K562 (cell line): ENCODE measurements around the gene RASGEF1C. TPM values are rescaled to one million over a fixed set of nuclear protein-coding genes. Genes with fewer than 3 reads are reported as not detected.

Experiments
- ATAC-seq: fragments of 200-7000 bp; cut with Tn5 transposase; 3 replicates; pipeline ENCODE4 v1.9.1; 2020; ENCODE audit warnings: moderate library complexity
- BruUV-seq: library from RNA; stranded (reverse); fragments of 400-500 nt; replicated peaks from 2 replicates; lab custom pipeline; 2021; lab: Mats Ljungman, UMichigan
- CTCF ChIA-PET: fragments of 300-600 bp; formaldehyde crosslinking; extraction: SDS; loops from one replicate; lab custom pipeline; 2021; ENCODE audit warnings: low intra/inter-chr PET ratio; lab: Yijun Ruan, JAX
- POLR2A ChIA-PET: fragments of 300-600, 350-650 bp; sonication (Branson Sonifier 250); formaldehyde crosslinking; extraction: SDS; loops from one replicate; lab custom pipeline; 2021; ENCODE audit warnings: antibody characterized with exemption, inconsistent platforms; lab: Yijun Ruan, JAX
- DNase-seq, 4 experiments: peaks; one replicate each; pipeline versions ENCODE4 v3.0.0 to v3.0.0-alpha.2; 2011 to 2018; ENCODE audit warnings: low spot score in 3 of 4, mixed read lengths in 3 of 4; ENCODE audit errors: extremely low read depth in 1 of 4
- FAIRE-seq: peaks from 2 replicates; lab custom pipeline; 2011; peaks lifted over from hg19 to GRCh38; lab: Jason Lieb, UNC
- H2AFZ ChIP-seq: 2 replicates; pipeline ENCODE4 v1.6.0; 2011; ENCODE audit warnings: low read depth, low read length, control low read depth, inconsistent platforms
- H3K27ac ChIP-seq: fragments of 200-600 bp; 3 replicates; pipeline ENCODE4 v1.8.0; 2011; ENCODE audit warnings: low read depth, mild to moderate bottlenecking, control low read depth, inconsistent platforms, low read length, moderate library complexity, mixed read lengths; ENCODE audit errors: extremely low read depth
- H3K27me3 ChIP-seq, 2 experiments: fragments of 300-600 bp in 1 of 2; 2 replicates in 1 of 2; 3 replicates in 1 of 2; pipeline versions ENCODE4 v1.6.0 to v1.8.0; 2011; ENCODE audit warnings: inconsistent platforms in 2 of 2, low read length in 2 of 2, mild to moderate bottlenecking in 1 of 2, mixed read lengths in 1 of 2, moderate library complexity in 1 of 2; ENCODE audit not compliant: control insufficient read depth in 2 of 2, insufficient read depth in 2 of 2
- H3K36me3 ChIP-seq: fragments of 300-600 bp; 3 replicates; pipeline ENCODE4 v1.8.0; 2011; ENCODE audit warnings: mild to moderate bottlenecking, low read length, inconsistent platforms; ENCODE audit not compliant: control insufficient read depth, insufficient read depth
- H3K4me1 ChIP-seq, 2 experiments: fragments of 200-600 bp in 1 of 2; replicated peaks in 1 of 2; 2 replicates in 1 of 2; 3 replicates in 1 of 2; pipeline versions ENCODE4 v1.5.1 to v1.8.0; 2011; ENCODE audit warnings: inconsistent platforms in 2 of 2, low read length in 2 of 2, mild to moderate bottlenecking in 1 of 2, mixed read lengths in 1 of 2, moderate library complexity in 1 of 2; ENCODE audit not compliant: control insufficient read depth in 2 of 2, insufficient read depth in 2 of 2
- H3K4me2 ChIP-seq: 2 replicates; pipeline ENCODE4 v1.6.1; 2011; ENCODE audit warnings: low read length, control low read depth, inconsistent platforms, mixed read lengths; ENCODE audit not compliant: insufficient read depth
- H3K4me3 ChIP-seq: fragments of 200-600 bp; sonication (generic), shearing (Covaris generic); 2 replicates; pipeline ENCODE4 v1.5.1; 2016; ENCODE audit warnings: control low read depth, inconsistent platforms
- H3K79me2 ChIP-seq: fragments of 200-600 bp; 3 replicates; pipeline ENCODE4 v1.8.0; 2011; ENCODE audit warnings: low read length, inconsistent platforms; ENCODE audit not compliant: control insufficient read depth, insufficient read depth
- H3K9ac ChIP-seq, 2 experiments: 2 replicates each; pipeline versions ENCODE4 v1.6.0 to v1.6.1; 2011; ENCODE audit warnings: low read depth in 2 of 2, low read length in 2 of 2, control low read depth in 1 of 2, inconsistent platforms in 1 of 2, mild to moderate bottlenecking in 1 of 2, mixed read lengths in 1 of 2; ENCODE audit not compliant: insufficient read depth in 1 of 2
- H3K9me1 ChIP-seq: one replicate; pipeline ENCODE4 v1.6.0; 2011; ENCODE audit warnings: inconsistent platforms, mild to moderate bottlenecking, low read length, moderate library complexity; ENCODE audit not compliant: control insufficient read depth, insufficient read depth
- H3K9me3 ChIP-seq: replicated peaks from 2 replicates; pipeline ENCODE4 v1.5.1; 2011; ENCODE audit warnings: low read depth, low read length, inconsistent platforms; ENCODE audit not compliant: control insufficient read depth, insufficient read depth
- H4K20me1 ChIP-seq: replicated peaks from 2 replicates; pipeline ENCODE4 v1.6.1; 2011; ENCODE audit warnings: low read length, inconsistent platforms, mixed read lengths; ENCODE audit not compliant: control insufficient read depth, insufficient read depth
- HMGN3 ChIP-seq: IDR thresholded peaks from 2 replicates; pipeline ENCODE4 v1.6.1; 2011; ENCODE audit warnings: borderline replicate concordance, low read depth, mild to moderate bottlenecking, mixed read lengths, low read length; ENCODE audit not compliant: insufficient read length; ENCODE audit errors: extremely low read depth
- NCOA6 ChIP-seq: fragments of 450-650 bp; IDR thresholded peaks from 2 replicates; pipeline ENCODE4 v1.6.1; 2017; ENCODE audit warnings: mild to moderate bottlenecking
- SMAD2 ChIP-seq: fragments of 150-350 bp; IDR thresholded peaks from 2 replicates; pipeline ENCODE4 v1.6.1; 2014; ENCODE audit warnings: low read depth, mild to moderate bottlenecking, low read length
- ZBTB12 ChIP-seq: fragments of 250-450 bp; sonication (Bioruptor Pico); IDR thresholded peaks from 2 replicates; pipeline ENCODE4 v1.4.0; 2020
- ZNF668 ChIP-seq: fragments of 250-450 bp; sonication (Bioruptor Pico); IDR thresholded peaks from 2 replicates; pipeline ENCODE4 v1.8.0; 2022; ENCODE audit warnings: mild to moderate bottlenecking, inconsistent platforms
- ZNF699 ChIP-seq: fragments of 250-450 bp; sonication (Bioruptor Pico); IDR thresholded peaks from 2 replicates; pipeline ENCODE4 v1.8.0; 2021; ENCODE audit warnings: mild to moderate bottlenecking, moderate library complexity; ENCODE audit not compliant: insufficient replicate concordance
- ZNF77 ChIP-seq: fragments of 250-450 bp; sonication (Bioruptor Pico); IDR thresholded peaks from 2 replicates; pipeline ENCODE4 v1.5.0; 2020
- WGBS: fragments of 100-300 bp; shearing (Covaris generic); methylation state at CpG from one replicate; pipeline ENCODE4 v1.1.6; 2016; ENCODE audit warnings: low coverage, mixed read lengths; ENCODE audit not compliant: insufficient coverage; ENCODE audit errors: missing lambda C conversion rate; 5-methylcytosine and 5-hydroxymethylcytosine counted together
- in situ Hi-C: fragments of 300-500 bp; cut with MboI; formaldehyde crosslinking; loops from 4 replicates; pipeline ENCODE4 v1.15.0; 2018; ENCODE audit warnings: inconsistent platforms, mixed read lengths
- intact Hi-C: fragments of 100-400 bp; cut with micrococcal nuclease; formaldehyde crosslinking; loops from 2 replicates; pipeline ENCODE4 v1.14.2; 2022
- polyA plus RNA-seq, 8 experiments: library from polyadenylated mRNA; depleted of rRNA in 4 of 8; stranded (reverse) in 5 of 8; unstranded in 3 of 8; fragments of >200 nt; fragmentation: Nextera tagmentation in 2 of 8; fragmentation: Illumina TruSeq in 1 of 8; extraction: Ambion mirVana in 2 of 8; extraction: Trizol in 1 of 8; gene quantifications; 2 replicates each; pipeline versions ENCODE4 v1.2.1 to v1.2.3, GENCODE V29; 2011 to 2014; ENCODE audit warnings: inconsistent platforms in 1 of 8, missing spikeins in 1 of 8
- total RNA-seq, 7 experiments: library from RNA; depleted of rRNA in 6 of 7; stranded (reverse); fragments of >200 nt in 6 of 7; fragmentation: Illumina TruSeq in 2 of 7; extraction: Trizol in 2 of 7; gene quantifications; 2 replicates each; pipeline versions ENCODE4 v1.2.1 to v1.2.3, GENCODE V29; 2011 to 2021; ENCODE audit warnings: low replicate concordance in 1 of 7

The RASGEF1C gene
- total and polyA plus RNA-seq, 9 of the 15 experiments (the other 6 are each of a cell fraction or from before 2014, with no cell fraction given): 0.04 to 1.1 (median 0.21) TPM; not detected in 4

DNA sequence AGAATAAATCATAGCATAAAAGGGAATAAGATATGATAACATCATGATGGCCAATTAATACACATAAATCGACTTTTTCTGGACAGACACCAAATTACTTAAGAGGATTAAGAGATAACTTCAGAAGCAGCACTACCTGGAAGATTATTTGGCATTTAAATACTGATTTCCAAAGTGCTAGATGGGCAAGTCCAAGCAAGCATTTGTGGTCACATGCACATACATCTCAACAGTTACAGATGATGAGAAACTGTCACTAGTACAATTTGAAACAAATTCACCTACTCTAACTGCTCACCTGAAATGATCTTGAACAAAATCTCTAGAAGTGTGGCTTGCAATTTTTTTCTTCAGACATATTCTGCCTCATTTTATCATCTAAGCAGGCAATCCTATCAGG is 26.8 kb upstream of the RASGEF1C start:
- Histone ChIP-seq H3K79me2 (no peaks in the 10 kb centered on the region), H3K27ac (no peak overlapping the region), H3K36me3 (peaks cover 54% of the 10 kb centered on the region; the same call in 2 of the 3 replicates), H4K20me1 (no peaks in the 10 kb centered on the region), H2AFZ (no peak overlapping the region), H3K4me3 (no peak overlapping the region), H3K9me1 (no peaks in the 10 kb centered on the region), H3K4me2 (no peak overlapping the region), H3K4me1 (no peaks in the 10 kb centered on the region), H3K9me3 (no peaks in the 10 kb centered on the region), H3K27me3 (no peaks in the 10 kb centered on the region), H3K9ac (no peak overlapping the region)
- no TSS peak for BruUV-seq
- FAIRE-seq (no peak), ATAC-seq (no peak), DNase-seq (no peak)
- in situ Hi-C loops (no loop called here), intact Hi-C loops (no loop called here)
- WGBS: 62% methylated on average over 1 of the region's 1 CpG
- no peak for TF ChIP-seq ZNF699
- TF ChIP-seq SMAD2: no peak
- no peak for TF ChIP-seq HMGN3
- no peak for TF ChIP-seq ZBTB12 (CRISPR knock-in tag)
- no peak for TF ChIP-seq ZNF668 (CRISPR knock-in tag)
- TF ChIP-seq NCOA6: no peak
- no peak for TF ChIP-seq ZNF77 (CRISPR knock-in tag)
- POLR2A ChIA-PET: no interaction called here
- CTCF ChIA-PET: no interaction called here
